HG03025 (cell line): ENCODE results near the gene LRRC71.

Source experiments
- ATAC-seq: cut with Tn5 transposase; IDR thresholded peaks from one replicate; pipeline ENCODE4 v1.9.1; 2021; ENCODE audit warnings: mild to moderate bottlenecking, moderate library complexity; ENCODE audit not compliant: unreplicated experiment, low FRiP score

The LRRC71 gene

GRCh38 chr1:156975084-156975483 lies 54.7 kb downstream of the LRRC71 start:
- no peak for ATAC-seq

DNA sequence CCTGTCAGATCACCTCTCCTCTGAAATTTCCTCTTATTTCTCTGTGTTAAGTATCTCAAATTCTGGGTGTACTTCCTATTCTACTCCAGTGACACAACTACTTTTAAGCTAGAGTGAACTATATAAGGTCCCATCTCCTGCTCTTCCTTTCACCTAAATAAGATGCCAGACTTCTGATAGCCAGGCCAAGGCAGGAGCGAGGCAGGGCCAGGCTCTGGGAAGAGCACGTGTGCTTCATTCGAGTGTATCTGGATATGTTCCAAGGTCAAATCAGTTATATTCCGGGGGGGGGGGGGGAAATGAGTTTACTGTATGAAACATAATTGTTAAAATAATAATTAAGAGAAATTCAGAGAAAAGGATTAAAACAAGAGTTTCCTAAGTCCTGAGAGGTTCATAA lies 60.1 kb downstream of the LRRC71 start:
- ATAC-seq, result no peak
